Measurements from ENCODE around the gene ADAMTS2. TPM values are rescaled to one million over a fixed set of nuclear protein-coding genes. Genes with fewer than 3 reads are reported as not detected.
A peak's percentile ranks its signal among the peaks of the same experiment; 100 is the strongest.

The ADAMTS2 gene
- total and polyA plus RNA-seq, 2 donors from 2014 or later, result 2.0 to 13.6 TPM

DNA sequence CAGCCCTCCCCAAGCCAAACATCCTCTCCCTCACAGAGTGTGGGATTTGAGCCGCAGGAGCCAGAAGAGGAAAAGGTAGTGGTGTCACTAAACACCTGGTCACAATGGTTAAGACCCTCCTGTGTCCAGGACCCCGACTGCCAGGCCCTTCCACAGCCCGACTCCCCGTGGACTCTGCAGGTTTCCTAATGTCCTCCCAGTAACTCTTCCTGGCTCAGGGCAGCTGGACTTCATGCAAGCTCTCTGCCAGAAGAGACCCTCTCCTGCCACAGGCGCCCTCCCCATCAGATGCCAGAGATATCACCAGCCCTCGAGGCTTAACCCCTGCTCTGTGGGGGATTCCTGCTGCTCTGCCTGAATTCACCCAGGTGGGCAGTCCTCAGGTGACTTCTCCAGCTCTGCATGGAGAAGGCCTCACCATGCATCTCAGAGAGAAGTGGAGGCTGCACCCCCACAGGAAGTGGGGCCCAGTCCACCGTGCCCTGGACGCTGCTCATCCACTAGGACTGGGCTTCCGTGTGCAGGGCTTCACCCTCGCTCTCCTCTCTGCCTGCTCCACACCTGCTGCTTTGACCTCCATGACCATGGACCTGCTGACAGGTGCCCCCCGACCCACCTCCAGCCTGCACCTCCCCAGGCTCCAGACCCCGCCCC, 111.2 kb downstream of the ADAMTS2 start:
- no peaks in the 10 kb centered on the region for H3K4me1 ChIP-seq (ENCODE audit: control insufficient read depth in 2 of 3, insufficient read depth in 2 of 3, low read depth in 1 of 3, low read length in 3 of 3)
- H3K36me3 ChIP-seq (ENCODE audit: control insufficient read depth in 2 of 3, insufficient read depth in 3 of 3, low read length in 3 of 3), result no peaks in the 10 kb centered on the region
- H3K9ac ChIP-seq (ENCODE audit: low read length in 3 of 3), result no peak overlapping the region
- TF ChIP-seq, protein P1, sequence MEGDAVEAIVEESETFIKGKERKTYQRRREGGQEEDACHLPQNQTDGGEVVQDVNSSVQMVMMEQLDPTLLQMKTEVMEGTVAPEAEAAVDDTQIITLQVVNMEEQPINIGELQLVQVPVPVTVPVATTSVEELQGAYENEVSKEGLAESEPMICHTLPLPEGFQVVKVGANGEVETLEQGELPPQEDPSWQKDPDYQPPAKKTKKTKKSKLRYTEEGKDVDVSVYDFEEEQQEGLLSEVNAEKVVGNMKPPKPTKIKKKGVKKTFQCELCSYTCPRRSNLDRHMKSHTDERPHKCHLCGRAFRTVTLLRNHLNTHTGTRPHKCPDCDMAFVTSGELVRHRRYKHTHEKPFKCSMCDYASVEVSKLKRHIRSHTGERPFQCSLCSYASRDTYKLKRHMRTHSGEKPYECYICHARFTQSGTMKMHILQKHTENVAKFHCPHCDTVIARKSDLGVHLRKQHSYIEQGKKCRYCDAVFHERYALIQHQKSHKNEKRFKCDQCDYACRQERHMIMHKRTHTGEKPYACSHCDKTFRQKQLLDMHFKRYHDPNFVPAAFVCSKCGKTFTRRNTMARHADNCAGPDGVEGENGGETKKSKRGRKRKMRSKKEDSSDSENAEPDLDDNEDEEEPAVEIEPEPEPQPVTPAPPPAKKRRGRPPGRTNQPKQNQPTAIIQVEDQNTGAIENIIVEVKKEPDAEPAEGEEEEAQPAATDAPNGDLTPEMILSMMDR (IDR thresholded peaks at IDR 0.05; ENCODE audit: borderline replicate concordance, extremely low read depth, insufficient read depth), result no peak
- DNase-seq (peak in 2 of 5 donors; percentile 29 to 33), FAIRE-seq (no peak)
- H3K27me3 ChIP-seq (ENCODE audit: control insufficient read depth, insufficient read depth, low read length), result no peaks in the 10 kb centered on the region
- intact Hi-C loops (cut with DNase I), result no loop called here
- H3K9me3 ChIP-seq (ENCODE audit: control insufficient read depth in 2 of 3, insufficient read depth in 1 of 3, low read length in 3 of 3), result peaks cover 0 to 6% (median 0%) of the 10 kb centered on the region in 3 donors
- H3K27ac ChIP-seq (ENCODE audit: low read depth in 2 of 2, low read length in 2 of 2), result no peak overlapping the region
- H3K4me3 ChIP-seq (ENCODE audit: low read length in 3 of 3), result no peak overlapping the region

DNA sequence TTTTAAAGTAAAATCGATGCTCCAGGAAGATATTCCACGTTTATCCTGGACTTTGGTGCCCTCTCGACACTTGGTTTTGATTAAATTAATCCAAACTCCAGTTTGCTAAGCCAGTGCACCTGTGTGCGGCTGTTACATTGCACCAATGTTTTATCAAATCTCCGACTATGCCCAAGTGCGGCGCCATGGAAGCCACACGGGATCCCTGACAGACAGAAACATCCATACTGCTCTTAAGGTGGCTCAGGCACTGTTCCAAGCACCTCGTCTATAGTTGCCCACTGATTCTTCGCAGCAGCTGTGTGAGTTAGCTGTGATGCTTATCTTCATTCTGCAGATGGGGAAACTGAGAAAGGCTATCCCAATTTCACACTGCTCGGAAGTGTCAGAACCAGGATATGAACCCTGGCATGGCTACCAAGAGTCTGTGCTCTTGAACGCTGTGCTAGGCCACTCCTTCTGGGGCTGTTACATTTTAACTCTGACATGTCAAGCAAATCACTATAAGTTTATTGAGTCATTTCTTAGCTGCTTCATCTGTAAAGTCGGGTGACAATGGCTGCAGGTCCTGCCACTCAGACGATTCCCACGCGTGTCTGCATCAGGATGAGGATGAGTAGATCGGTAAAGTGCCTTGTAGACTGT, 113.0 kb downstream of the ADAMTS2 start:
- peak in 2 of 5 donors; percentile 18 to 20 for DNase-seq
- no peak for FAIRE-seq
- intact Hi-C loops (cut with DNase I), result no loop called here
- Histone ChIP-seq H3K36me3 (ENCODE audit: control insufficient read depth in 2 of 3, insufficient read depth in 3 of 3, low read length in 3 of 3) (no peaks in the 10 kb centered on the region), H3K27me3 (ENCODE audit: control insufficient read depth, insufficient read depth, low read length) (no peaks in the 10 kb centered on the region), H3K4me3 (ENCODE audit: low read length in 3 of 3) (no peak overlapping the region), H3K9ac (ENCODE audit: low read length in 3 of 3) (no peak overlapping the region), H3K9me3 (ENCODE audit: control insufficient read depth in 2 of 3, insufficient read depth in 1 of 3, low read length in 3 of 3) (peaks cover 0 to 6% (median 0%) of the 10 kb centered on the region in 3 donors), H3K4me1 (ENCODE audit: control insufficient read depth in 2 of 3, insufficient read depth in 2 of 3, low read depth in 1 of 3, low read length in 3 of 3) (no peaks in the 10 kb centered on the region), H3K27ac (ENCODE audit: low read depth in 2 of 2, low read length in 2 of 2) (no peak overlapping the region)
- TF ChIP-seq, protein P1 (IDR thresholded peaks at IDR 0.05; ENCODE audit: borderline replicate concordance, extremely low read depth, insufficient read depth), result no peak

DNA sequence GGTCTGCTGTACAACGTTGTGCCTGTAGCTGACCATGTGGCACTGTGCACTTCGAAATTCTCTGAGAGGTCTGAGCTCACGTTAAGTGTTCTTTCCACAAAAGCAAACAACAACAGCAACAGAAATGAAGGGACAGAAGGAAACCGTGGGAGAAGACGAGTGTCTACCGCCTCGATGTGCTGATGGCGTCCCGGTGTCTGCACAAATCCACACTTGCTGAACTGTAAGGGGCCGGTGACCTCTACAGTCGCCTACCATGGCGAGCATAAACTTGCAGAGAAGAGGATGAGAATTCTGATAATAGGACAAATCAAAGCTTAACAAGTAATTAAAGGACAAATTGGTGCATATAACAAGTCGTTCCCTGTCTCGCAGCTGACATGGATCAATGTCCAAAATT, 114.0 kb downstream of the ADAMTS2 start:
- Histone ChIP-seq H3K9ac (ENCODE audit: low read length in 3 of 3) (no peak overlapping the region), H3K27ac (ENCODE audit: low read depth in 2 of 2, low read length in 2 of 2) (no peak overlapping the region), H3K4me1 (ENCODE audit: control insufficient read depth in 2 of 3, insufficient read depth in 2 of 3, low read depth in 1 of 3, low read length in 3 of 3) (no peaks in the 10 kb centered on the region), H3K36me3 (ENCODE audit: control insufficient read depth in 2 of 3, insufficient read depth in 3 of 3, low read length in 3 of 3) (no peaks in the 10 kb centered on the region), H3K9me3 (ENCODE audit: control insufficient read depth in 2 of 3, insufficient read depth in 1 of 3, low read length in 3 of 3) (no peaks in the 10 kb centered on the region), H3K27me3 (ENCODE audit: control insufficient read depth, insufficient read depth, low read length) (no peaks in the 10 kb centered on the region), H3K4me3 (ENCODE audit: low read length in 3 of 3) (no peak overlapping the region)
- DNase-seq (peak in 1 of 5 donors; percentile 20), FAIRE-seq (no peak)
- intact Hi-C loops (cut with DNase I), result no loop called here
- TF ChIP-seq, protein P1 (IDR thresholded peaks at IDR 0.05; ENCODE audit: borderline replicate concordance, extremely low read depth, insufficient read depth), result no peak

Measured in kidney (tissue), 14 donors.